Measurements from ENCODE around the gene REG4. TPM values are rescaled to one million over a fixed set of nuclear protein-coding genes. Genes with fewer than 3 reads are reported as not detected.
"Not testable (repeated sequence)": the region's sequence is repeated elsewhere in the genome, so short reads cannot be mapped to it uniquely, and the experiment has no call there.

The REG4 gene
- total and polyA plus RNA-seq, 2 of the 13 experiments (the other 11 are each of a cell fraction or from before 2014, with no cell fraction given): not detected

- TF ChIP-seq, protein P1, sequence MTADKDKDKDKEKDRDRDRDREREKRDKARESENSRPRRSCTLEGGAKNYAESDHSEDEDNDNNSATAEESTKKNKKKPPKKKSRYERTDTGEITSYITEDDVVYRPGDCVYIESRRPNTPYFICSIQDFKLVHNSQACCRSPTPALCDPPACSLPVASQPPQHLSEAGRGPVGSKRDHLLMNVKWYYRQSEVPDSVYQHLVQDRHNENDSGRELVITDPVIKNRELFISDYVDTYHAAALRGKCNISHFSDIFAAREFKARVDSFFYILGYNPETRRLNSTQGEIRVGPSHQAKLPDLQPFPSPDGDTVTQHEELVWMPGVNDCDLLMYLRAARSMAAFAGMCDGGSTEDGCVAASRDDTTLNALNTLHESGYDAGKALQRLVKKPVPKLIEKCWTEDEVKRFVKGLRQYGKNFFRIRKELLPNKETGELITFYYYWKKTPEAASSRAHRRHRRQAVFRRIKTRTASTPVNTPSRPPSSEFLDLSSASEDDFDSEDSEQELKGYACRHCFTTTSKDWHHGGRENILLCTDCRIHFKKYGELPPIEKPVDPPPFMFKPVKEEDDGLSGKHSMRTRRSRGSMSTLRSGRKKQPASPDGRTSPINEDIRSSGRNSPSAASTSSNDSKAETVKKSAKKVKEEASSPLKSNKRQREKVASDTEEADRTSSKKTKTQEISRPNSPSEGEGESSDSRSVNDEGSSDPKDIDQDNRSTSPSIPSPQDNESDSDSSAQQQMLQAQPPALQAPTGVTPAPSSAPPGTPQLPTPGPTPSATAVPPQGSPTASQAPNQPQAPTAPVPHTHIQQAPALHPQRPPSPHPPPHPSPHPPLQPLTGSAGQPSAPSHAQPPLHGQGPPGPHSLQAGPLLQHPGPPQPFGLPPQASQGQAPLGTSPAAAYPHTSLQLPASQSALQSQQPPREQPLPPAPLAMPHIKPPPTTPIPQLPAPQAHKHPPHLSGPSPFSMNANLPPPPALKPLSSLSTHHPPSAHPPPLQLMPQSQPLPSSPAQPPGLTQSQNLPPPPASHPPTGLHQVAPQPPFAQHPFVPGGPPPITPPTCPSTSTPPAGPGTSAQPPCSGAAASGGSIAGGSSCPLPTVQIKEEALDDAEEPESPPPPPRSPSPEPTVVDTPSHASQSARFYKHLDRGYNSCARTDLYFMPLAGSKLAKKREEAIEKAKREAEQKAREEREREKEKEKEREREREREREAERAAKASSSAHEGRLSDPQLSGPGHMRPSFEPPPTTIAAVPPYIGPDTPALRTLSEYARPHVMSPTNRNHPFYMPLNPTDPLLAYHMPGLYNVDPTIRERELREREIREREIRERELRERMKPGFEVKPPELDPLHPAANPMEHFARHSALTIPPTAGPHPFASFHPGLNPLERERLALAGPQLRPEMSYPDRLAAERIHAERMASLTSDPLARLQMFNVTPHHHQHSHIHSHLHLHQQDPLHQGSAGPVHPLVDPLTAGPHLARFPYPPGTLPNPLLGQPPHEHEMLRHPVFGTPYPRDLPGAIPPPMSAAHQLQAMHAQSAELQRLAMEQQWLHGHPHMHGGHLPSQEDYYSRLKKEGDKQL (CRISPR knock-in tag; IDR thresholded peaks at IDR 0.05; ENCODE audit: low read depth): no peak
Observed at GRCh38 chr1:119790451-119791198, 20.6 kb downstream of the REG4 start (continued).

GRCh38 chr1:119787776-119788175 is 23.5 kb downstream of the REG4 start:
- in situ Hi-C loops (cut with HindIII; ENCODE audit: extremely low pct_ligation_motif_present, low pct_unique_long_range_greater_than_20kb): no loop called here
- ChIA-PET CTCF (ENCODE audit: low intra/inter-chr PET ratio, low total read pairs) (no interaction called here), POLR2A (no interaction called here)
- Histone ChIP-seq H3K4me2 (ENCODE audit: low read depth, low read length) (no peak overlapping the region; the same call in 1 of the 2 replicates), H3K36me3 (replicated peaks in 1 of 2; ENCODE audit: control insufficient read depth in 1 of 2, insufficient read depth in 2 of 2, low read length in 2 of 2) (no peaks in the 10 kb centered on the region), H3K4me1 (ENCODE audit: insufficient read depth, low read length) (peaks cover 70% of the 10 kb centered on the region), H3K27me3 (ENCODE audit: control insufficient read depth in 1 of 2, insufficient read depth in 2 of 2, low read length in 2 of 2) (no peaks in the 10 kb centered on the region), H4K20me1 (ENCODE audit: insufficient read depth, low read length) (no peaks in the 10 kb centered on the region), H2AFZ (ENCODE audit: low read length) (no peak overlapping the region), H3K27ac (ENCODE audit: extremely low read length, insufficient read depth, low read length) (no peak overlapping the region), H3K9me3 (ENCODE audit: low read length) (no peaks in the 10 kb centered on the region), H3K9ac (ENCODE audit: insufficient read depth, low read depth, low read length) (no peak overlapping the region), H3K4me3 (replicated peaks in 1 of 3; ENCODE audit: insufficient read depth in 1 of 3, low read depth in 2 of 3, low read length in 3 of 3) (no peak overlapping the region), H3K79me2 (ENCODE audit: insufficient read depth, low read length) (no peaks in the 10 kb centered on the region)
- TF ChIP-seq ZNF30 (CRISPR knock-in tag; IDR thresholded peaks at IDR 0.05) (no peak), PTBP1 (IDR thresholded peaks at IDR 0.05; ENCODE audit: low read depth, low read length, poor library complexity, severe bottlenecking) (no peak), ZNF800 (CRISPR knock-in tag; IDR thresholded peaks at IDR 0.05) (no peak), REL (CRISPR knock-in tag; conservative IDR thresholded peaks at IDR 0.05) (no peak)
- BruUV-seq (replicated peaks): no TSS peak
- FAIRE-seq: peak; percentile 37
- ATAC-seq: no peak
- no peak for DNase-seq (ENCODE audit: low spot score)
- intact Hi-C loops (cut with micrococcal nuclease; ENCODE audit: unreplicated experiment): no loop called here
- 9% methylated on average over 2 of the region's 2 CpGs for WGBS (ENCODE audit: low lambda C conversion rate)

DNA sequence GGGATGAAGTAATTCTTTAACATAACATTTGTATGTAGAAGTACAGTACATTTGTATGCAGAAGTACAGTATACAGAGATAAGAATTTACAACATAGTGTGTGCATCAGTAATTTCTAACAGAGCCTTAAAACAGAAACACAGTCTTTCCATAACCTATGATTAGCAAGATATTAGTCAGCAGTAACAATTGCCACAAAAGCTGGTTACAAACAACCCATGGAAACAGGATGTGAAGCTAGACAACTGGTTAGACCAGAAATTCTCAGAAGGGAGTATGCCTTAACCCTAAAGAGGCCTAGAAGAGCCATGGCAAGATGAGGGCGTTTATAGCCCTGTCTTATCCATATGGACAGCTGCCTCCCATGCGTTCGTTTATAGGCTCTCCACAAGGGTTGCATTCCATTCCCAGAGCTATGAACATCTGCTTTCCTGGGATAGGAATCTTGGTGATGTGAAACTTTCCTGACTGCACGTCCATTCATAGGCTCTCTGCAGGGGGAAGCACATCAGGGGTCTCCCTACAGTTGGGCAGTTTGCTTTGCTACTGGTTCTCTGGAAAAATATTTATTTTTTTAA is 24.7 kb downstream of the REG4 start:
- not testable (repeated sequence) for DNase-seq (ENCODE audit: low spot score)

More for the DNA sequence above, 24.7 kb downstream of the REG4 start:
- H3K36me3 ChIP-seq (replicated peaks in 1 of 2; ENCODE audit: control insufficient read depth in 1 of 2, insufficient read depth in 2 of 2, low read length in 2 of 2); H3K27me3 ChIP-seq (ENCODE audit: control insufficient read depth in 1 of 2, insufficient read depth in 2 of 2, low read length in 2 of 2); H3K27ac ChIP-seq (ENCODE audit: extremely low read length, insufficient read depth, low read length); H3K4me3 ChIP-seq (replicated peaks in 1 of 3; ENCODE audit: insufficient read depth in 1 of 3, low read depth in 2 of 3, low read length in 3 of 3); H2AFZ ChIP-seq (ENCODE audit: low read length); H4K20me1 ChIP-seq (ENCODE audit: insufficient read depth, low read length); H3K9me3 ChIP-seq (ENCODE audit: low read length); ATAC-seq; H3K4me2 ChIP-seq (ENCODE audit: low read depth, low read length); FAIRE-seq; intact Hi-C loops (cut with micrococcal nuclease; ENCODE audit: unreplicated experiment); BruUV-seq (replicated peaks); in situ Hi-C loops (cut with HindIII; ENCODE audit: extremely low pct_ligation_motif_present, low pct_unique_long_range_greater_than_20kb); H3K79me2 ChIP-seq (ENCODE audit: insufficient read depth, low read length); CTCF ChIA-PET (ENCODE audit: low intra/inter-chr PET ratio, low total read pairs); H3K9ac ChIP-seq (ENCODE audit: insufficient read depth, low read depth, low read length): not testable (repeated sequence)
- H3K4me1 ChIP-seq (ENCODE audit: insufficient read depth, low read length): peaks cover 72% of the 10 kb centered on the region
- POLR2A ChIA-PET: interaction anchor here (1.5 kb wide), 1 partner anchor 20 kb away, joined by 4 read pairs; no protein-coding TSS in a partner anchor
- 22% methylated on average over 4 of the region's 4 CpGs for WGBS (ENCODE audit: low lambda C conversion rate)

All from HepG2 (cell line).